NB4 (cell line): ENCODE measurements around the gene UGT2B15.
"Not testable (repeated sequence)": the region's sequence is repeated elsewhere in the genome, so short reads cannot be mapped to it uniquely, and the experiment has no call there.

ENCODE experiments used
- DNase-seq: peaks from one replicate; pipeline ENCODE4 v3.0.0; 2010; ENCODE audit warnings: low read depth
- H3K4me3 ChIP-seq: one replicate; pipeline ENCODE4 v1.5.1; 2011; ENCODE audit warnings: mild to moderate bottlenecking, low read depth, low read length, moderate library complexity
- CTCF ChIP-seq: IDR thresholded peaks from one replicate; pipeline ENCODE4 v1.5.1; 2012; ENCODE audit warnings: low read depth, low read length
- MYC ChIP-seq: IDR thresholded peaks from 2 replicates; pipeline ENCODE4 v1.6.1; 2011; ENCODE audit warnings: low read depth, low read length
- POLR2A ChIP-seq: IDR thresholded peaks from 2 replicates; pipeline ENCODE4 v1.6.1; 2011; ENCODE audit warnings: mild to moderate bottlenecking; ENCODE audit not compliant: insufficient read length; ENCODE audit errors: extremely low read depth
- TF ChIP-seq, protein P1 (sequence below): IDR thresholded peaks from 2 replicates; pipeline ENCODE4 v1.6.1; 2011; ENCODE audit warnings: low read depth, low read length

UGT2B15 gene

GRCh38 chr4:68630371-68630770 is 40.1 kb downstream of the UGT2B15 start:
- H3K4me3 ChIP-seq: no peak overlapping the region
- TF ChIP-seq MYC (no peak), CTCF (no peak), POLR2A (no peak)
- TF ChIP-seq, protein P1, sequence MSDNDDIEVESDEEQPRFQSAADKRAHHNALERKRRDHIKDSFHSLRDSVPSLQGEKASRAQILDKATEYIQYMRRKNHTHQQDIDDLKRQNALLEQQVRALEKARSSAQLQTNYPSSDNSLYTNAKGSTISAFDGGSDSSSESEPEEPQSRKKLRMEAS: no peak
- DNase-seq: no peak

DNA sequence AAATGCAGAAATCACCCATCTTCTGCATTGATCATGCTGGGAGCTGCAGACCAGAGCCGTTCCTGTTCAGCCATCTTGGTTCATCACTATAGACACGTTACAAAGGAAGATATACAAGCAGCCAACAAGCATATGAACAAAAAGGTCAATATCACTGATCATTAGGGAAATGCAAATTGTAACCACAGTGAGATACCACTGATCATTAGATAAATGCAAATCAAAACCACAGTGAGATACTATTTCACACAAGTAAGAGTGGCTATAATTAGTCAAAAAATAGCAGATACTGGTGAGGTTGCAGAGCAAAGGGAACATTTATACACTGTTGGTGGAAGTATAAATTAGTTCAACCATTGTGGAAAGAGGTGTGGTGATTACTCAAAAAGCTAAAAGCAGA is 47.7 kb downstream of the UGT2B15 start:
- H3K4me3 ChIP-seq, DNase-seq: not testable (repeated sequence)

DNA sequence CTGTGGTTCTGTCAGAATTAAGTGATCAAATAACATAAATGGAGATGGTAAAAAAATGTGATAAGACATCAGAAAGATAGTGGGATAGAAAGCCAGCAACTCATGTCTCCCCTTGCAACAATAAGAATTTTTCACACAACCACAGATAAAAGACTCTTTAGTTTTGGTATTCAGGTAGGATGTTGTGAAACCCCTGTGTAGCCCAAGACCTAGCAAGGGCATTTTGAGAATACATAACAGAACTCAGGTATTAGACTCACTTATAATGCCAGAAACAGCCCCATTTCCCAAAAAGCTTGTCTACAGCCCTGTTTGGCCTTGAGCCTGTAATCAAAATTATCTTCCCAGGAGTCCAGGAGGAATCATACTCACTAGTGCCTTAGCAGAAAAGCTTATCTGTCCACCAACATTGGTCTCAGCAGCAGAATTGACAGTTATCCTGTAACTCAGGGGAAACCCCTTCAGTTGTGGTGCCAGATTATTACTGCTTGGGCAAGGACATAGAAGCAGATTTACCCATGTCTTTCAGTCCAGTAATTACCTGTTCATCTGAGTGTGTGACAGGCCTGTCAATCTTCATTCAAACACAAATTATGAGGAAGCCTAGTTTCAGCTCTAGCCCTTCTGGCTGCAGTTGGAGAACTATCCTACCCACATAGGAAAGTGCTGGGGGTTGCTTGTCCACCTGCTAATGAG is 53.3 kb downstream of the UGT2B15 start:
- no peak overlapping the region for H3K4me3 ChIP-seq
- TF ChIP-seq, protein P1: no peak
- no peak for TF ChIP-seq MYC
- no peak for TF ChIP-seq CTCF
- no peak for TF ChIP-seq POLR2A
- DNase-seq: no peak

- no peak for DNase-seq
- TF ChIP-seq CTCF: no peak
- TF ChIP-seq POLR2A: no peak
- no peak for TF ChIP-seq MYC
- TF ChIP-seq, protein P1: no peak
- no peak overlapping the region for H3K4me3 ChIP-seq
Measured at GRCh38 chr4:68615699-68616422, 54.6 kb downstream of the UGT2B15 start.

GRCh38 chr4:68613752-68614151 is 56.7 kb downstream of the UGT2B15 start:
- no peak overlapping the region for H3K4me3 ChIP-seq
- TF ChIP-seq CTCF (no peak), MYC (no peak), POLR2A (no peak)
- TF ChIP-seq, protein P1: no peak
- no peak for DNase-seq

- TF ChIP-seq CTCF (no peak), POLR2A (no peak), MYC (no peak)
- TF ChIP-seq, protein P1: no peak
- H3K4me3 ChIP-seq: no peak overlapping the region
- no peak for DNase-seq
Measured at GRCh38 chr4:68606240-68606639, 64.2 kb downstream of the UGT2B15 start.
